Large intestine (tissue), 3 donors: Measurements from ENCODE around the gene M1AP. TPM values are rescaled to one million over a fixed set of nuclear protein-coding genes. Genes with fewer than 3 reads are reported as not detected.

Experiments
- DNase-seq, 2 donors: peaks; one replicate each; pipeline versions ENCODE4 v3.0.0 to v3.0.0-alpha.2; 2013
- H3K27ac ChIP-seq: one replicate; pipeline ENCODE4 v1.5.1; 2013; ENCODE audit warnings: low read length
- H3K27me3 ChIP-seq: 2 replicates; pipeline ENCODE4 v1.6.1; 2013; ENCODE audit warnings: low read length; ENCODE audit not compliant: control insufficient read depth, insufficient read depth
- H3K36me3 ChIP-seq: 2 replicates; pipeline ENCODE4 v1.6.1; 2013; ENCODE audit warnings: low read length; ENCODE audit not compliant: control insufficient read depth, insufficient read depth
- H3K4me1 ChIP-seq: one replicate; pipeline ENCODE4 v1.6.1; 2013; ENCODE audit warnings: low read length; ENCODE audit not compliant: control insufficient read depth, insufficient read depth
- H3K4me3 ChIP-seq: one replicate; pipeline ENCODE4 v1.5.1; 2013; ENCODE audit warnings: low read length
- H3K9me3 ChIP-seq: one replicate; pipeline ENCODE4 v1.6.1; 2013; ENCODE audit warnings: mild to moderate bottlenecking, low read depth, low read length, moderate library complexity; ENCODE audit not compliant: control insufficient read depth
- WGBS: methylation state at CpG from one replicate; pipeline ENCODE4 v1.1.5; 2013; ENCODE audit warnings: low lambda C conversion rate; ENCODE audit not compliant: insufficient coverage; 5-methylcytosine and 5-hydroxymethylcytosine counted together
- polyA plus RNA-seq: library from polyadenylated mRNA; unstranded; fragments of 120-200 nt; gene quantifications from one replicate; pipeline ENCODE4 v1.2.1, GENCODE V29; 2013

M1AP gene
- polyA plus RNA-seq, 1 donor, result 0.12 TPM

- Histone ChIP-seq H3K4me1 (no peaks in the 10 kb centered on the region), H3K9me3 (no peaks in the 10 kb centered on the region), H3K36me3 (no peaks in the 10 kb centered on the region), H3K27ac (no peak overlapping the region), H3K4me3 (no peak overlapping the region), H3K27me3 (peaks cover 11% of the 10 kb centered on the region)
- no peak for DNase-seq
- no CpG with 5 or more reads among the region's 1 CpG for WGBS
Observed at GRCh38 chr2:74596584-74596983, 51.5 kb downstream of the M1AP start.

DNA sequence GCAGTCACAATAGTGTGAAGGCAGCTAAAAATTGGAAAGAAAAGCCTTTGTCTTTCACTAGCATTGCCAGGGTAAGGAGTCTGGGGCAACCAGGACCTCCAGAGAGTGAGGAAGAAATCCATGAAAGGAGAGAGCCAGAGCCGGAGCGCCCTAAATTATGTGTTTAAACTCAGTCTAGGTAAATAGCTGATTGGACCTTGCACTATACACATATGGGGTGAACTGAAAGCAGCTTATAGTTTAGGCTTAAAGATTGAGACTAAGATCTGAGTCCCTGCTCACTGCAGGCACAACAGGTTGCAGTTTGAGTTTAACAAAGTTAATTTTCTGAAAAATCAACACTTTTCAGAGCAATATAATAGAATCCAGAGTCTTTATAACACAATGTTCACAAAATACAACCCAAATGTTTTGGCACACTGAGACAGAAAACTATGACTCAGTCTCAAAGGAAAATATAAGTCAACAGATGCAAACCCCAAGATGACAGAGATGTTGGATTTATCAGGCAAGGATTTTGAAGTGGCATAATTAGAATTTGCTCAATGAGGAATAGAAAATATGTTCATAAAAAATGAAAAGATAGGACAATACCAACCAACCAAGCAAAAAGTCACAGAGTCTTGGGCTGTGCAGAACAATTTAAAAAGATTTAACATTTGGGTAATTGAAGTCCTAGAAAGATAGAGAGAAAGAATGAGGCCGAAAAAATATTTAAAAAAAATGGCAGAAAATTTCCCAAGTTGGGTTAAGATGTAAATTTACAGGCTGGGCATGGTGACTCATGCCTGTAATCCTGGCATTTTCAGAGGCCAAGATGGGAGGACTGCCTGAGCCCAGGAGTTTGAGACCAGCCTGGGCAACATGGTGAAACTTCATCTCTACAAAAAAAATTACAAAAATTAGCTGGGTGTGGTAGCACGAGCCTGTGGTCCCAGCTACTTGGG is 54.0 kb downstream of the M1AP start:
- DNase-seq, result no peak

GRCh38 chr2:74588664-74589063 is 59.5 kb downstream of the M1AP start:
- Histone ChIP-seq H3K27ac (no peak overlapping the region), H3K4me3 (no peak overlapping the region), H3K9me3 (no peaks in the 10 kb centered on the region), H3K4me1 (no peaks in the 10 kb centered on the region), H3K27me3 (peaks cover 13% of the 10 kb centered on the region), H3K36me3 (no peaks in the 10 kb centered on the region)
- no CpG with 5 or more reads among the region's 2 CpGs for WGBS
- no peak for DNase-seq

More for the DNA sequence above, 54.0 kb downstream of the M1AP start:
- Histone ChIP-seq H3K9me3 (no peaks in the 10 kb centered on the region), H3K27ac (no peak overlapping the region), H3K27me3 (peaks cover 12% of the 10 kb centered on the region), H3K4me1 (no peaks in the 10 kb centered on the region), H3K36me3 (no peaks in the 10 kb centered on the region), H3K4me3 (no peak overlapping the region)
- WGBS, result 88% methylated on average over 1 of the region's 4 CpGs

DNA sequence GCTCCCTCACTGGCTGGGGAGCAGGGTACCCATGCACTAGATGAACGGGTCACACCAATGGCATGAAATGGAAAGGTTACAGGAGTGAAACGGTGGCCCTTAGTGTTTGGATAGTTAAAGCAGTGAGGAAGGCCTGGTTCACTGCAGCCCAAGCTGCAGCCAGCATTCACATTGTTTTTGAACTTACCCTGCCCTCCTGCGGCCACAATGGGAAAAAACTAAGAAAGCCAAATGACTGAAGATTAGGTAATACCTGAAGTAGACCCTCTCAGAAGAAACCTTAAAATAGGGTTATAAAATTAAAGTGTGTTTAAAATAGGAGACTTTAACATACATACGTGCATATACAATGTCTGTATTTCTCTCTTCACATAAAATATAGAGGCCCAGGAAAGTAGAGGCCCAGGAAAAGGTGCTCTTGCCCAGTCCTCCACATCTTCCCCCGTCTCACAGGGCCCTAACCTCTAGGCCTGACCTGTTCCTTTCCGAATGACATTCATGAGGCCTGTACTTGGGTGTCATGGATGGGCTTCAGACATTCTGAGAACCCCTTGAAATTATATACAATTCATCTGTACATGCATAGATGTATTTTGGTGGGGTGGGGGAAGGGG is 60.4 kb downstream of the M1AP start:
- no CpG with 5 or more reads among the region's 6 CpGs for WGBS
- DNase-seq, result peak; percentile 35 to 52

DNA sequence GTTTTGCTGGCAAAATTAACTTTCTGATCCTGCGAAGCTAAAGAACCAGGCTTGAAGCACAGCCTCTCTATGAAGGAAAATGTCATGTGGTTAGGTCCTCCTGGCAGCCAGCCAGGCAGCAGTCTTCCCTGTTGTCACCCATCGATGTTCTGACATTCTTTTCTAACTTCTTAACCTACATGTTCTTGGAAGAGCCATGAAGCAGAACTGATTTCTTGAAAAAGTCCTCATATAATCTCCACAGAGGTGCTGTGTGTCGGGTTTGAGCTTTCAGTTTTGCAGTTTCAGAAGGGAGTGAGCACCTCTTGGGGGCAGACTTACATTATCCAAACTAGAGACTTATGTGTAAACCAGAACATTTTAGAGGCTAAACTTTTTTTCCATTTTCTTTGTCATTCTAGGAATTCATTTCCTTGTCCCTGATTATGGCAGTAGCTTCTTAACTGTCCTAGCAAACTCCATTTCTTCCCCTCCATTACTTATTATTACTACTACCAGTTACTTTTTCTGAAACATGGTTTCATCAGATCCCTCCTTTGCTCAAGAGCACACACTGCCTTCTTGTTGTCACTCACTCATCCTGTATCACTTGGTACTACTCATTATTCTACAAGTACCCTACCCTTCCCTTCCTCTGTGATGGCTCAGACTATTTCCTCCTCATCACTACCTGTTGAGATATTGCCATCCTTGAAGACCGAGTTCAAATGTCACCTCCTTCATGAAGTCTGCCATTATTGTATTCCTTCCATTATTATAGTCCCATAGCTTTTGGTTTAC is 62.5 kb downstream of the M1AP start:
- DNase-seq, result no peak
- no peak overlapping the region for H3K4me3 ChIP-seq

More for the DNA sequence above, 60.4 kb downstream of the M1AP start:
- H3K4me3 ChIP-seq, result no peak overlapping the region
- no peak overlapping the region for H3K27ac ChIP-seq
- no peaks in the 10 kb centered on the region for H3K36me3 ChIP-seq
- no peaks in the 10 kb centered on the region for H3K4me1 ChIP-seq
- H3K9me3 ChIP-seq, result no peaks in the 10 kb centered on the region
- peaks cover 14% of the 10 kb centered on the region for H3K27me3 ChIP-seq

DNA sequence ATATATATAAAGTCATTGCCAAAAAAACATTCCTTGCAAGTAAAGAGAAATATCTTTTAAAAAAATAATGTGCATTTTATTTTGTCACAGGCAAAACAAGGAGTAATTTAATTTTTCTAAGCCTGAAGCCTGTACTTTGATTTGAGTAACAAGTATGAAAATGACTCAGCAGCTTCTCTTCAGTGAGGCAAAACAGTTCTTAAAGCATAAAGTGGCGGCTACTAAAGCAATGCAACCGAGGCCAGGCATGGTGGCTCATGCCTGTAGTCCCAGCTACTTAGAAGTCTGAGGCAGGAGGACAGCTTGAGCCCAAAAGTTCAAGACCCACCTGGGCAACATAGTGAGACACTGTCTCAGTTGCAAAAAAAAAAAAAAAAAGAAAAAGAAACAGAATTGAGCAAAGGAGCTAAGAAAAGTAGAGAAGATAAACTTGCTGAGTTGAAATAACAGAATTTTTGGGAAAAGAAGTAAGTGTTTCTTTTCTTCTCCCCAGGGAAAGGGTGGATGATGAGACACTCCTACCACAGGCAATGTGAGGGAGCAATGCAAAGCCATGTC is 64.0 kb downstream of the M1AP start:
- DNase-seq, result no peak
- H3K4me1 ChIP-seq, result no peaks in the 10 kb centered on the region
- H3K27me3 ChIP-seq, result peaks cover 6% of the 10 kb centered on the region
- no CpG with 5 or more reads among the region's 2 CpGs for WGBS
- no peak overlapping the region for H3K4me3 ChIP-seq
- no peaks in the 10 kb centered on the region for H3K9me3 ChIP-seq
- no peaks in the 10 kb centered on the region for H3K36me3 ChIP-seq
- H3K27ac ChIP-seq, result no peak overlapping the region

More for the DNA sequence above, 62.5 kb downstream of the M1AP start:
- no peak overlapping the region for H3K27ac ChIP-seq
- WGBS, result 60% methylated on average over 2 of the region's 4 CpGs
- H3K36me3 ChIP-seq, result no peaks in the 10 kb centered on the region
- no peaks in the 10 kb centered on the region for H3K9me3 ChIP-seq
- peaks cover 7% of the 10 kb centered on the region for H3K27me3 ChIP-seq
- H3K4me1 ChIP-seq, result no peaks in the 10 kb centered on the region

DNA sequence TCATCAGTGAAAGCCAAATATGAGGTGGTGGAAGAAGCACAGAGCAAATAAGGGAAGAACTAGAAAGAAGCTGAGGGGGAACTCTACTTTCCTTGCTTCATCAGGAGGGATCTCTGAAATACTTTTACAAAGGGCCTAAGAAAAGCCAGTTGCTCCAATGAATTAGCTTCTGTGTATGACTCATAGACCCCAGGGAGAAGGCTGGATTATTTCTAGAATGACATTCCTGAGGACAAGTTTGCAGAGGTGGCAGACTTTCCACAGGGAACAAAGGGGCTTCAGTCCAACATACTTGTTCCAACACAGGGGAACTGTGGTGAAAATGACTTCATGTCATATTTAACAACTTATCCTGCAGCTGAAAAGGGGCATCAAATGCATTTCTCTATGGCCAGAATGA is 64.6 kb downstream of the M1AP start:
- H3K36me3 ChIP-seq, result no peaks in the 10 kb centered on the region
- H3K4me3 ChIP-seq, result no peak overlapping the region
- DNase-seq, result no peak

GRCh38 chr2:74582184-74582583 is 65.9 kb downstream of the M1AP start:
- Histone ChIP-seq H3K4me3 (no peak overlapping the region), H3K9me3 (no peaks in the 10 kb centered on the region), H3K4me1 (no peaks in the 10 kb centered on the region), H3K36me3 (no peaks in the 10 kb centered on the region), H3K27ac (no peak overlapping the region), H3K27me3 (peaks cover 6% of the 10 kb centered on the region)
- no peak for DNase-seq
- 100% methylated on average over 1 of the region's 2 CpGs for WGBS

More for the DNA sequence above, 64.6 kb downstream of the M1AP start:
- Histone ChIP-seq H3K27ac (no peak overlapping the region), H3K27me3 (peaks cover 6% of the 10 kb centered on the region), H3K9me3 (no peaks in the 10 kb centered on the region), H3K4me1 (no peaks in the 10 kb centered on the region)

- H3K4me3 ChIP-seq, result no peak overlapping the region
- H3K27ac ChIP-seq, result no peak overlapping the region
- H3K9me3 ChIP-seq, result no peaks in the 10 kb centered on the region
- DNase-seq, result no peak
- no peaks in the 10 kb centered on the region for H3K36me3 ChIP-seq
- WGBS, result 100% methylated on average over 1 of the region's 3 CpGs
- H3K4me1 ChIP-seq, result no peaks in the 10 kb centered on the region
- H3K27me3 ChIP-seq, result peaks cover 6% of the 10 kb centered on the region
Observed at GRCh38 chr2:74581463-74581862, 66.7 kb downstream of the M1AP start.

- Histone ChIP-seq H3K36me3 (no peaks in the 10 kb centered on the region), H3K4me1 (no peaks in the 10 kb centered on the region), H3K9me3 (no peaks in the 10 kb centered on the region), H3K27me3 (peaks cover 5% of the 10 kb centered on the region), H3K27ac (no peak overlapping the region), H3K4me3 (no peak overlapping the region)
- no CpG with 5 or more reads among the region's 3 CpGs for WGBS
- no peak for DNase-seq
Observed at GRCh38 chr2:74578408-74578807, 69.7 kb downstream of the M1AP start.
